Tongue (tissue), 2 donors: ENCODE results near the gene UTP4. TPM values are rescaled to one million over a fixed set of nuclear protein-coding genes. Genes with fewer than 3 reads are reported as not detected.

Experiments used
- DNase-seq: peaks from one replicate; pipeline ENCODE4 v3.0.0-alpha.2; 2015
- total RNA-seq: library from RNA; depleted of rRNA; stranded (reverse); fragments of >200 nt; gene quantifications from one replicate; pipeline ENCODE4 v1.2.3, GENCODE V29; 2014

The UTP4 gene
- 15.1 TPM for total RNA-seq

DNA sequence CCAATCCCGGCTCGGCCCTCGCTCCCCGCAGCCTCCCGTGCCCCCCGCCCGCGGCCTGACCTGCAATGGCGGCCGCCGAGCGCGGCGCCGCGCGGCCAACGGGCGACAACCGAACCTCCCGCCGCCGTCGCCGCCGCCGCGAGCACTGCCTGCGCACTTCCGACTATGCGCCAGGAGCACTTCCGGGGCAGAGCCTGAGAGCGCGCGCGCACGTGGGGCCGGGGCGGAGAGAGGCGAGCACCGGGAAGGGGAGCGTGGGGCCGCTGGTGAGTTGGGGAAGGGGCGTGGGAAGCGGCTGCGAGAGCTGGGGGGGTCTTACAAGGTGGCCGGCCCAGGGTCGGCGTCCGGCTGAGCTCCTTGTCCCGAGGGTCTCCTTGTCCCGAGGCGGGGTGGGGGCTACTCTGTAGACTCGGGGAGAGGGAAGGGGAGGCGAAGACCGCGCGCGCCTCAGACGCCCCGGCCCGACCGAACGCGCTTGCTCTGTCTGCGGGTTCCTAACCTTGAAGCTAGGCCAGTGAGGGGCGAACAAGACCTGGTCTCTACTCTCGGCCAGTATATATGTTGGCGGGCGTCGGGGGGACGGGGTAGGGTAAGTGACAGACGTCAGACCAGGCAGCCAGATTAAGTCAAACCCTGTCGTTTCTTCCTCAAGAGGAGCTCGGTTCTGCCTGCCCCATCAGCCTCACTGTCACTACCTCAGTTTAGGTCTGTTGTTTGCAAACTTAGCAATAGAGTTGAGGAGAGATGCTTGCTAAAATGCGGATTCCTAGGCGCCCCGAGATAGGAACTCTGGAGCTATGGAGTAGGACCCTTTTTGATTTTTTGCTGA lies at the start of gene UTP4, which contains the start of gene CHTF8:
TSS of gene UTP4 (plus strand) at position 226 of the 829 bp plus-strand sequence. CDS start 811 bp downstream, outside the sequence.
TSS of gene CHTF8 (minus strand) at position 165 of the 829 bp plus-strand sequence. CDS start 11,130 bp downstream, outside the sequence.
- peak; percentile 94 for DNase-seq

- DNase-seq: no peak
These were observed 49.0 kb upstream of the UTP4 start for GRCh38 chr16:69083306-69083941.

DNA sequence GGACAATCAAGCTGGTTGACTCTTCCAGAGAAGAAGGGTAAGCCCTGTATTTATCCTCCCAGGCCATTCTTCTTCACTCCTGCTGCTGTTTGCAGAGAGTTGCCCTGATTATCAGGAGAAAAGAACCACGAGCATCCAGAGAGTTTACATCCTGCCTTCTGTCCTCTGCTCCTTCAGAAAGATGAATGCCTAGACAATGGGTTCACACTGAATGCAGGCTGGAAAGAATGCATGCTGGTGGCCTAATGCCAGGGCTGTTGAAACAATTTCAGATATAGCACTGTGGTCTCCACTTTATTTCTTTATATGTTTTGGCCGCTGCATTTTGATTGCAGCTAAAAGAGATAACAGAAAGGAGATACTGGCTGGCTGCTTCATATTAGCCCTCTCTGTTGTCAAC lies 48.2 kb upstream of the UTP4 start:
- DNase-seq: no peak

- no peak for DNase-seq
These were observed 47.3 kb upstream of the UTP4 start for GRCh38 chr16:69085032-69085695.

GRCh38 chr16:69087161-69087581 lies 45.3 kb upstream of the UTP4 start:
- DNase-seq: no peak

DNA sequence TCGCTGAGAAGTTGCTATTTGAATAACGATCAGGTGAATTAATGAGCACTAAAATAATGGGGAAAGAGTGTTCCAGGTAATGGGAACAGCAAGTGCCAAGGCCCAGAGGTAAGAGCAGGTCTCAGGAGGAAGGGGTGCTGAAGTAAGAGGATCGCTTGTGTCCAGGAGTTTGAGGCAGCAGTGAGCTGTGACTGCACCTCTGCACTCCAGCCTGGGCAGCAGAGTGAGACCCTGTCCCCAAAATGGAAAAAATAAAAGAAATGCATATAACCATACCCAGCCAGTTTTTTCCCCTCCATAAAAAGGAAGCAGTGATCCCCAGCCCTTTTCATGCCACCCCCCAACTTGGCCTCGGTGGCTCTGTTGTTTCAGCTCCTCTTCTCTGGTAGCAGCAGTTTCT lies 43.8 kb upstream of the UTP4 start:
- DNase-seq: no peak

DNA sequence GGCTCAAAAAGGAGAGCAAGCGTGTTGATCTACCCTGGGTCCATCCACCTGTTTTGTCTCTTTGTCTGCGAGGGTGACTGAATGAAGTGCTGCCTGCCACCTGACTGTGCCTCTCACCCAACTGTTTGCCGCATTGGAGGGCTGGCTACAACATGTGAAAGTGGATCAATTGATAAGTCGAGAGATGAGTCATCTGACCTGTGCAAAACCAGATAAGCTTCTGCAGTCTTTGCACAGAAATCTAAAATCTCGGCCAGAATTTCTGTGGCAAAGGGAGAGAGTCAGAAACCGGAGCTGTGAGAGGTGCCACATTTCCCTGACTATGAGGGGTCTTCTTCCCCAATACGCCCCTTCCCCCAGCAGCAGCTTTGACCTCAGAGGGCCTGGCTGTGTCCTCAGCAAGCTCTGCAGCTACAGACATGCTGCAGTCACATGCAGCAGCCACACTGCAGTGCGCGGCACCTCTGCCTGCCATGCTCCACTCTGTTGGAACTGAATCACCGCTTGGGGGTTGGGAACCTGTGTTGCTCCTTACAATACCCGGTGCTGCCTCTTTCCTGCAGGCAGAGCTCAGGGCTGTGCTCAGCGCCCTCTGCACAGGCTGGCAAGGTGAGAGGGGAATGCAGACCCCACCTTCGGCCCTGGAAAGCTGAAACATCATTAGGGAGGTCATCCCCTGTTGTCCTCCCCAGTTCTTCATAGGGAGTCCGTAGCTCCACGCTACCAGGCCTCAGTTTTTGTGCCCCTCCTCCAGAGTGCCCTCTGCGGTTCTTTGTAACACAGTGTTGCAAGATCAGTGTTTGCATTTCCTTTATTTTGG lies 43.1 kb upstream of the UTP4 start:
- no peak for DNase-seq

GRCh38 chr16:69093974-69094373 lies 38.5 kb upstream of the UTP4 start:
- DNase-seq: no peak

DNA sequence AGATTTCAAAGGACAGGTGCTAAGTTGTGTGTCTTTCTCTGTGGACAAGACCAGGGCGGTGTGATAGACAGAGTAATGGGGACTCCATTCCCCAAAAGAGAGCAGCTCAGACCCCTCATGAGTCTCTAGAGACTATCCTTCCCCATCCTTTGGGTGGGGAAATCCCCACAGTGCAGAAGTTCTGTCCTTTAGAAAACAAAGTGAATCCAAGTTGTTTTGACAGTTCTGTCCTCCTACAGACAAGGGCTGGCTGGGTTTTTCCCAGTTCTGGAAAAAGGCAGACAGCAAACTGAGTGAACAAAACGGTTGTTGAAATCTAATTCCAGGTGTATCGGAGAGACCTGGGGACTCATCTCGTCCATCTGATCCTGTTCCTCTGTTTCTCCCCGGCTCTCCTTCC lies 37.9 kb upstream of the UTP4 start:
- DNase-seq: no peak

- DNase-seq: no peak
These were observed 37.3 kb upstream of the UTP4 start for GRCh38 chr16:69095193-69095592.

DNA sequence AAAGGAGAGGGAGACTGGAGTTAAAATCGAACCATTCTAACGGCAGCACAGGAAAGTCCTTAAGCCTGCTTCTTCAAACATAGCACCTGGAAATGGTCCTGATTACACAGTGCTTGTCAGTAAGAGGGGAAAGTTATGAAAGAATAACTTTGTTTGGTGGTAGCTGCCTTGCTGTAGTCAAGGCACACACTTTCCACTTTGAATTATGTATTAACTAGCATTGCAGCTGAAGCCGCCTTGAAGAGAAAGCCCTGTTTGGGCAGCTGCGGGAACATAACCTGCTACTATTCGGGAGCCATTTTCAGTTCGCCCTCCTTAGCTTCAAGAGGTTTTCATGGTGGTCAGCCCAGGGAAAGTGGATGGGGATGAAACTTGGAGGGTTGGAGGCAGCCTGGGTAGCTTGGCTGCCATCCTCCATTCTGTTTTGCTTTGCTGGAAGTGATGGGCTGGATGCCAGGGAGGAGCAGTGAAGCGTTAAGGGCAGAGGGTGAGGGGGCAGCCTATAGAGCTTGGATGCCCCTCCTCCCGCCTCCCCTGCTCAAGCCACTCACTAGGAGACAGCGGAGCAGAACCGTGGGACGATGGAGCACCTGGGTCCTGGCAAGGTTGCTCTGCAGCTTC lies 32.3 kb upstream of the UTP4 start:
- DNase-seq: no peak

DNA sequence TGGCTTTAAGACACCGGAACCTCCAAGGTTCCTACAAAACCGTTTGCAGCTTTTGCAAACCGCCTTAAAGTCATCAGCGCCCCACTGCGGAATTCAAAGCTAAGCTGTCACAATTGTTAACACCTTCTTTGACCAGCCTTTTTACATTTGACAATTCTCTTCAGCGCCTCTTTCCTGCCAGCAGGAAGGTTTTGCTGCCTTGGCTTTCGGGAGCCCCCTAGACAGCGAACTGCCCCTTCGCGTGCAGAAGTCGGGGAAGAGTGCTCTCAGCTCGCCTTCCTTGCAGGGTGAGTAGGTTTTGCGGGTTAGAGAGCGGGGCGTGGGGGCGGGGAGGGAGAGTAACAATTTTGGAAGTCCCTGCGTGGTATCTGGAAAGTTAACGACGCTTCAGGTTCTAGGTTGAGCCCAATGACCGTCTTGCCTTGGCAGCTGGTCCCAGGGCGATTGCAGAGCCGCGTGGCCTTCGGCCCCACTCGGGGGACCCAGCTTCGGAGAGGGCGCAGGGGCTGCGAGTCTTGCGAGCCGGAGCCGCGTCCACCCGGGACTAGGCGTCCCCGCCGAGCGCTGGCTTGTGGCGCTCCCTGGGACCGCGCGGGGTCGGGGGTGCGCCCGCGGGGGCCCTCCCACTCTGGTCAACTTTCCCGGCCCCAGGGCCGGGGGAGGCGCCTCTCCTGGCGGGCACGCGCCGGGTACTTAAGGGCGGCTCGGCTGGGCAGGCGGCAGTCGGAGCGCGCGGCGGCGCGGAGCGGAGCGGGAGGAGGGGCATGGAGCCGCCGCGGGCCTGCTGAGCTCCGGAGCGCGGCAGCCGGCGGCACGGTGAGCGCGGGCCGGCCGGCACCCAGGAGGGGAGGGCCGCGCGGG lies 26.7 kb upstream of the UTP4 start, which contains the start of gene HAS3:
TSS of gene HAS3 (plus strand) at position 153 of the 861 bp plus-strand sequence. CDS start 3,743 bp downstream, outside the sequence.
- peak; percentile 71 for DNase-seq

DNA sequence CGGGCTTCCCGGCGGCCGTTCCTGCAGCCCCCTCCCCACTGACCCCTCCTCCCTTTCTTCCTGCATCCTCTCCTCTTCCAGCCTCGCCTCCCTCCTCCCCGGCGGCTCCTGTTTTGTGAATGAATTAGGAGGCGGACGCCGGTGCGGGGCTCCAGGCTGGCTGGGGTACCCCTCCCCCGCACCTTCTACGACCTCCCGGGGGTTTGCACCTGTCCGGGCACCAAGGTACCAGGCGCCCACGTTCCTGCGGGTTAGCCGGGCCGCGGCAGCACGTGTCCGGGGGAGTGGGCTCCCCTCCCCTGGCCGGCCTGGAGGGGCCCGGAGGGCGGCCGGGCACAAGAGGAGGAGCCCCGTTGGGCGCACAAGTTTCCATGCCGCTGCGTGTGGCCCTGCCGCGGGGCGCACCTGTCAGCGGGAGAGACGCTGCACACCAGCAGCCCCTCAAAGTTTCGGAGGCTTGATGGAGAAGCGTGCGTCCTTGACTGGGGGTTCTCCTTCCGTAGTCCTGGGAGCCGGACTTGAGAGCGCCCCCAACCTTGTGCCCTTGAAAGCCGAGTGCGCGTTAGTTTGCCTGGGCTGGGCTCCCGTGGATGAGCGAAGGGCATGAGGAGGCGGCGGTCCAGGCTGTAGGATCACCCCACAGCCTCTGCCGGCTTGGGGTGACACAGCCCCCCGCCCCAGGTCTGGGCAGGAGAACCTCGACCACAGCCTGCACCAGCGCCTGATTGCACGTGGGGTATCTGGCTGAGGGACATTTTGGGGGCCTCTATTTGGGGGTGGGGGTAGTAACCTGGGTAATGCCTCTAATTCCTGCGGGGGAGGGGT lies 25.7 kb upstream of the UTP4 start:
- DNase-seq: no peak

DNA sequence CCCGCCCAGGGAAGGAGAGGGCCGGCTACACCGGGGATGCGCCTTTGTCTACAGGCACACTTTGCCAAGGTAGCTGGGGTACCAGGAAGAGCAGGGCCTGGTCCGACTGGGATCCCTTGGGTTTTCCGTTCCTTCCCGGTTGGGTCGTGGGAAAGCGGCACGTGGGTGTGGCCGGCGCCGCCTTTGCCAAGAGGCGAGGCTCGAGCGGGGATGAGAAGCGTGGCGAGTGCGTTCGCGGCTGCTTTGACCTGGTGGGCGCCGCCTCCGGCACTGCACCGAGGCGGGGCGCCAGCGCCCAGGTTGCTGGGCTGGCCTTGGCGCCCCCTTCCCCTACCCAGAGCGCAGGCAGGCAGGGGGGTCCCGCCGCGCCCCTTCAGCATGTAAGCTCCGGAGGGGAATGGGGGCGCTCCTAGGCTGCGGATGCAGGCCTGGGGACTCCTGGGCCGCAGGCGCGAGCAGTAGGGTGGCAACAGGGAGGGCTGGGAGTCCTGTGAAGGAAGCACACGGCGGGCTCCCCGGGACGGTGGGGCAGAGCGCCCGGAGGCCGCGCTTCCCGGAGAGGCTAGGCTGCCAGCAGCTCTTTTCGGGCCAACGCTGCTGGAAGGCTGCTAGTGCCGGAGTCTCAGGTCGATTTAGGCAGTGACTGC lies 25.0 kb upstream of the UTP4 start:
- no peak for DNase-seq

GRCh38 chr16:69108064-69108904 lies 24.2 kb upstream of the UTP4 start:
- no peak for DNase-seq

GRCh38 chr16:69108905-69109252 lies 23.6 kb upstream of the UTP4 start:
- no peak for DNase-seq

GRCh38 chr16:69109486-69110270 lies 22.8 kb upstream of the UTP4 start:
- DNase-seq: no peak
